ENCODE measurements around the gene ZFPM1.

DNA sequence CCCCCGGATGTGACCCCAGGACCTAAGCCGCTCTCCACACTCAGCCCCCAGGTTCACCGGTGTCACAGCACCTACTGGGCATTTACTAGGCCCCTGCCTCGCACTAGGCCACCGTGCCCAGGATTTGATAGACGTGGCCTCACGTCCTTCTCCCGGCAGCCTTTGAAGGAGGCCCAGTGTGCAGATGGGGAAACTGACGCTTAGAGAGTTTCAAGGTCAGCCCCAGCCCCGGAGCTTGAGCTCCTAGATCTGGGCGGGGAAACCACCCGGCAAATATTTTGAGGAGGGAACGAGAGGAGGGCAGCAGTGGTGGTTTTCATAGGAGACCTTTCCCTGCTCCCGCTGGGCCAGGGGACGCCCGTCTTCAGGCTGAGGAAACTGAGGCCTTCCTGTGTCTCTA, 10.3 kb downstream of the ZFPM1 start:
- TF ChIP-seq, protein P1, sequence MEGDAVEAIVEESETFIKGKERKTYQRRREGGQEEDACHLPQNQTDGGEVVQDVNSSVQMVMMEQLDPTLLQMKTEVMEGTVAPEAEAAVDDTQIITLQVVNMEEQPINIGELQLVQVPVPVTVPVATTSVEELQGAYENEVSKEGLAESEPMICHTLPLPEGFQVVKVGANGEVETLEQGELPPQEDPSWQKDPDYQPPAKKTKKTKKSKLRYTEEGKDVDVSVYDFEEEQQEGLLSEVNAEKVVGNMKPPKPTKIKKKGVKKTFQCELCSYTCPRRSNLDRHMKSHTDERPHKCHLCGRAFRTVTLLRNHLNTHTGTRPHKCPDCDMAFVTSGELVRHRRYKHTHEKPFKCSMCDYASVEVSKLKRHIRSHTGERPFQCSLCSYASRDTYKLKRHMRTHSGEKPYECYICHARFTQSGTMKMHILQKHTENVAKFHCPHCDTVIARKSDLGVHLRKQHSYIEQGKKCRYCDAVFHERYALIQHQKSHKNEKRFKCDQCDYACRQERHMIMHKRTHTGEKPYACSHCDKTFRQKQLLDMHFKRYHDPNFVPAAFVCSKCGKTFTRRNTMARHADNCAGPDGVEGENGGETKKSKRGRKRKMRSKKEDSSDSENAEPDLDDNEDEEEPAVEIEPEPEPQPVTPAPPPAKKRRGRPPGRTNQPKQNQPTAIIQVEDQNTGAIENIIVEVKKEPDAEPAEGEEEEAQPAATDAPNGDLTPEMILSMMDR (IDR thresholded peaks at IDR 0.05): no peak
- TF ChIP-seq POLR2A (IDR thresholded peaks at IDR 0.05): no peak

Data from thyroid gland (tissue), 4 donors.